ENCODE measurements around the gene APCDD1.

Gene APCDD1

GRCh38 chr18:10453806-10454680 lies at the start of gene APCDD1:
Gene APCDD1, plus strand, starts transcription at chr18:10454635. Its CDS starts 347 bp downstream, at chr18:10454982.
- DNase-seq = peak; percentile 34

GRCh38 chr18:10405014-10405493 lies 49.4 kb upstream of the APCDD1 start:
- no peak for DNase-seq

GRCh38 chr18:10405816-10406663 lies 48.4 kb upstream of the APCDD1 start:
- DNase-seq = no peak

- no peak for DNase-seq
Observed at GRCh38 chr18:10408131-10408530, 46.3 kb upstream of the APCDD1 start.

GRCh38 chr18:10409041-10409440 lies 45.4 kb upstream of the APCDD1 start:
- no peak for DNase-seq

GRCh38 chr18:10410472-10411308 lies 43.7 kb upstream of the APCDD1 start:
- DNase-seq = no peak

- DNase-seq = no peak
Observed at GRCh38 chr18:10412933-10413332, 41.5 kb upstream of the APCDD1 start.

- no peak for DNase-seq
Observed at GRCh38 chr18:10413722-10414121, 40.7 kb upstream of the APCDD1 start.

GRCh38 chr18:10414293-10414842 lies 40.1 kb upstream of the APCDD1 start:
- no peak for DNase-seq

GRCh38 chr18:10416065-10416464 lies 38.4 kb upstream of the APCDD1 start:
- no peak for DNase-seq

- no peak for DNase-seq
Observed at GRCh38 chr18:10417191-10417590, 37.2 kb upstream of the APCDD1 start.

- no peak for DNase-seq
Observed at GRCh38 chr18:10417664-10418063, 36.8 kb upstream of the APCDD1 start.

GRCh38 chr18:10418836-10419235 lies 35.6 kb upstream of the APCDD1 start:
- DNase-seq = no peak

GRCh38 chr18:10419420-10420103 lies 34.9 kb upstream of the APCDD1 start:
- DNase-seq = no peak

GRCh38 chr18:10420561-10421352 lies 33.7 kb upstream of the APCDD1 start:
- DNase-seq = no peak

- no peak for DNase-seq
Observed at GRCh38 chr18:10421859-10422258, 32.6 kb upstream of the APCDD1 start.

GRCh38 chr18:10422731-10423130 lies 31.7 kb upstream of the APCDD1 start:
- DNase-seq = no peak

GRCh38 chr18:10424585-10425307 lies 29.7 kb upstream of the APCDD1 start:
- DNase-seq = no peak

GRCh38 chr18:10430677-10431076 lies 23.8 kb upstream of the APCDD1 start:
- no peak for DNase-seq

GRCh38 chr18:10431680-10432079 lies 22.8 kb upstream of the APCDD1 start:
- no peak for DNase-seq
